Measurements from ENCODE around the gene BGLAP.

The BGLAP gene

DNA sequence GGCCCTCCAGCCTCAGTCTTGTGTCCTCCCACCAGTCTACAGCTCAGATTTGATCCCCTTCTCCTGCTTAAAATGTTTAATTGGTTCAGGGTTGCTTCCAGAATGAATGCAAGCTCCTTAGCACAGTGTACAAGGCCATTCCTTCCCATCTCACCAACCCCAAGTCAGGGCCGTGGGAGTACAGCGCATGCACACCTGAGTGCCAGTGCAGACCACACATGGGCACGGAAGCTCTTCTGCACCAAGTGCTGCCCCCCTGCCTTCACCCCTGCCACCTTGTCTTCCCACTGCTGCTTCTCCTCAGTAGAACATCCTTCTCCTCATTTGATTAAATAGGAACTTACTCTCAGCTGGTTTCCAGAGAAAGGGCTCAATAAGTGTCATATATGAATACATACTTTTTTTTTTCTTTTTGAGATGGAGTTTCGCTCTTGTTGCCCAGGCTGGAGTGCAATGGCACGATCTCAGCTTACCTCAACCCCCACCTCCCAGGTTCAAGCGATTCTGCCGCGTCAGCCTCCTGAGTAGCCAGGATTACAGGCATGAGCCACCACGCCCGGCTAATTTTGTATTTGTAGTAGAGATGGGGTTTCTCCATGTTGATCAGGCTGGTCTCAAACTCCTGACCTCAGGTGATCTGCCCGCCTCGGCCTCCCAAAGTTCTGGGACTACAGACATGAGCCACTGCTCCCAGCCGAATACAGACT, 19.8 kb upstream of the BGLAP start:
- no peak for DNase-seq (ENCODE audit: low read depth)
- no peak overlapping the region for H3K4me3 ChIP-seq (ENCODE audit: control insufficient read depth, low read depth, low read length)
- TF ChIP-seq, protein P1, sequence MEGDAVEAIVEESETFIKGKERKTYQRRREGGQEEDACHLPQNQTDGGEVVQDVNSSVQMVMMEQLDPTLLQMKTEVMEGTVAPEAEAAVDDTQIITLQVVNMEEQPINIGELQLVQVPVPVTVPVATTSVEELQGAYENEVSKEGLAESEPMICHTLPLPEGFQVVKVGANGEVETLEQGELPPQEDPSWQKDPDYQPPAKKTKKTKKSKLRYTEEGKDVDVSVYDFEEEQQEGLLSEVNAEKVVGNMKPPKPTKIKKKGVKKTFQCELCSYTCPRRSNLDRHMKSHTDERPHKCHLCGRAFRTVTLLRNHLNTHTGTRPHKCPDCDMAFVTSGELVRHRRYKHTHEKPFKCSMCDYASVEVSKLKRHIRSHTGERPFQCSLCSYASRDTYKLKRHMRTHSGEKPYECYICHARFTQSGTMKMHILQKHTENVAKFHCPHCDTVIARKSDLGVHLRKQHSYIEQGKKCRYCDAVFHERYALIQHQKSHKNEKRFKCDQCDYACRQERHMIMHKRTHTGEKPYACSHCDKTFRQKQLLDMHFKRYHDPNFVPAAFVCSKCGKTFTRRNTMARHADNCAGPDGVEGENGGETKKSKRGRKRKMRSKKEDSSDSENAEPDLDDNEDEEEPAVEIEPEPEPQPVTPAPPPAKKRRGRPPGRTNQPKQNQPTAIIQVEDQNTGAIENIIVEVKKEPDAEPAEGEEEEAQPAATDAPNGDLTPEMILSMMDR (conservative IDR thresholded peaks at IDR 0.05; ENCODE audit: control insufficient read depth, insufficient read depth, low read depth, low read length), result no peak

DNA sequence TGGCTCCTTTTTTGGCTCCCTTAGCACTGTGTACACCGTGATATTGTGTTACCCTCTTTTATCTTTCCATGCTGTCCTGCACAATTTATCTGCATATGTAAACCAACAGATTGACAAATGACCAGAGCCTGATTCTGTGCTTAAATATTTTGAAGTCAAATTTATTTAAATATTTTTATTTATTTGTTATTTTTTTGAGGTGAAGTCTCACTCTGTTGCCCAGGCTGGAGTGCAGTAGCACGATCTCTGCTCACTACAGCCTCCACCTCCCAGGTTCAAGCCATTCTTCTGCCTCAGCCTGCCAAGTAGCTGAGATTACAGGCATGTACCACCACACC, 16.3 kb upstream of the BGLAP start:
- DNase-seq (ENCODE audit: low read depth), result no peak
- H3K4me3 ChIP-seq (ENCODE audit: control insufficient read depth, low read depth, low read length), result no peak overlapping the region
- TF ChIP-seq, protein P1 (conservative IDR thresholded peaks at IDR 0.05; ENCODE audit: control insufficient read depth, insufficient read depth, low read depth, low read length), result no peak

DNA sequence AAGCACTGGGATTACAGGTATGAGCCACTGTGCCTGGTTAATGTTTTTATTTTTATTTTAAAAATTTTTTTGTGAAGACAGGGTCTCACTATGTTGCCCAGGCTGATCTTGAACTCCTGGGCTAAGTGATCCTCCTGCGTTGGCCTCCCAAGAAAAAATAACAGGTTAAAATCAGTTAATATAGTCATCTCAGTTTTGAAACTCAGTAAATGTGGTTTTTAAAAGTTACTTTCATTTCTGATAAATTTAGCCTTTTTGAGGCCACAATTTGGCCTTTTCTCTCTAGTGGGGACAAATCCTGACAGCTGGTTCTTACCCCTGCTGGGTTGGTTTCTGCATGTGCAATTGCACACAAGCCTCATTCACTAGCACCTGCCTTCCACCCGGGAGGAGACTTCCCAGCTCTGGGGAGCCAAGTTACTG, 15.9 kb upstream of the BGLAP start:
- no peak for DNase-seq (ENCODE audit: low read depth)
- TF ChIP-seq, protein P1 (conservative IDR thresholded peaks at IDR 0.05; ENCODE audit: control insufficient read depth, insufficient read depth, low read depth, low read length), result no peak
- no peak overlapping the region for H3K4me3 ChIP-seq (ENCODE audit: control insufficient read depth, low read depth, low read length)

DNA sequence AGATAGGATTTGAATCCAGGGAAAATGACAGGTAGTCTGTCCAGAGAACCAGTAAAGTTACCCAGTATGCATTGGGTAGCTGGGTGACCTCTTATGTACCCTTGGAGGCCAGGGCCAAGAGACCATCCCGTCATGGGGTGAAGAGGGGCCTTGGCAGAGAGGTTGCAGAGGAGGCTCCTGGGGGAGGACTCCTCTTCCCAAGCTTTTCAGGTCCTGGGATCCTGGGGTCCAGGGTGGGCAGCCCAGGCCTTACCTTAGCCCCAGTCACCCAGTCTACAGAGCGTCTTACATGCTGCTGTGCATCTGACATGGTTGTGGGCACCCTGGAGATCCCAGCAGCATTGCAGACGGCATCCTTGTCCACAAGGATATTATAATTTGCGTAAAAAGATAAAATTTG, 15.2 kb upstream of the BGLAP start:
- no peak for DNase-seq (ENCODE audit: low read depth)
- H3K4me3 ChIP-seq (ENCODE audit: control insufficient read depth, low read depth, low read length), result no peak overlapping the region
- TF ChIP-seq, protein P1 (conservative IDR thresholded peaks at IDR 0.05; ENCODE audit: control insufficient read depth, insufficient read depth, low read depth, low read length), result no peak

DNA sequence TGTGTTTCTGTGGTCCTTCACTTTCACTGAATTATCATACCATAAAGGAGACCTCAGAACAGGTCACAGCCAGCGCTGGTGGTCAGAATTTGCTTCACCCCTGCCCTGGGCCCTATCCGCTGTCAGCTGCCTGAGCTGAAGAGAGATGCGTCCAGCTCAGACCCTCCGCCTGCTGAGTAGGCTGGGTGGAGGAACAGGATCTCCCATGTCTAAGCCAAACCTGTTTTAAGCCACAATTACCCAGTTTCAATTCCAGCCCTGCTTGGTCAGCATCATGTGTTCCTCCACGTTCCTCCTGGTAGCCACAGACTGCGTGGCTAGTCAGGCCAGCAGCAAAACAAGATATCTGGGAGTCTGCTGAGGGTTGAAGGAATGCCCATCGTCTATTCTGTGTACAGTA, 13.5 kb upstream of the BGLAP start:
- DNase-seq (ENCODE audit: low read depth), result no peak
- no peak overlapping the region for H3K4me3 ChIP-seq (ENCODE audit: control insufficient read depth, low read depth, low read length)
- TF ChIP-seq, protein P1 (conservative IDR thresholded peaks at IDR 0.05; ENCODE audit: control insufficient read depth, insufficient read depth, low read depth, low read length), result no peak

DNA sequence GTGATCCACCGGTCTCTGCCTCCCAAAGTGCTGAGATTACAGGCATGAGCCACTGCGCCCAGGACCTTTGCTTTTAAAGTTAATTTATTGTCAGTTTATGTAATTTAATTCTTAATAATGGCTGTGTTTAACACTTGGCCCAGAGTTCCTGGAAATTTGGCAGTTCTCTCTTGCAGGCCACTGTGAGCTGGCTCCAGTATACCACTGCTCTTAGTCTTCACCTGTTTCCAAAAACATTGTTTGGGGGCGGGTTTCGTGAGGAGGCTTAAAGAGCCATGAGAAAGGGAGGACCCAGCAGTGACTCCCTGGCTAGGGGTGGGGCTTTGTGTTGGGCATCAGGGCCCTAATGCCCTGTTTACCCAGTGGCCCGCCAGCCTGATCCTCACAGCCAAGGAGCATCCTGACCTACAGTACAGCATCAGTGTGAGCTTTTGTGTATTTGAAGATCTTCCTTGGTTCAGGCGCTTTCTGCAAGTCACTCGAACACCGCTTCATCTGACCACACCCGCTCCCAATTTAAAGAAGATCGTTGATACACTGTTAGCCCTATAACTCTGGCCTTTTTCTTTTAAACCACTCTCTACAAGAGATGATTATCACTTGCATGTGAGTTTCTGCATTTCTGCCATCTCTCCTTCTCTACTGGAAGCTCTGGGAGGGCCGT, 12.0 kb upstream of the BGLAP start:
- no peak for DNase-seq (ENCODE audit: low read depth)
- H3K4me3 ChIP-seq (ENCODE audit: control insufficient read depth, low read depth, low read length), result no peak overlapping the region

More for the DNA sequence above, 12.0 kb upstream of the BGLAP start:
- TF ChIP-seq, protein P1 (conservative IDR thresholded peaks at IDR 0.05; ENCODE audit: control insufficient read depth, insufficient read depth, low read depth, low read length), result no peak

All from fibroblast of mammary gland (primary cell).